ENCODE data around the gene NQO1.

GRCh38 chr16:69709456-69710084 is 16.8 kb downstream of the NQO1 start:
- TF ChIP-seq POLR2A (IDR thresholded peaks at IDR 0.05) (no peak), CTCF (IDR thresholded peaks at IDR 0.05) (peak; percentile 53 to 89 (median 74))

All from gastroesophageal sphincter (tissue), 3 donors.